ENCODE data around the gene RAD51B.

Gene RAD51B

DNA sequence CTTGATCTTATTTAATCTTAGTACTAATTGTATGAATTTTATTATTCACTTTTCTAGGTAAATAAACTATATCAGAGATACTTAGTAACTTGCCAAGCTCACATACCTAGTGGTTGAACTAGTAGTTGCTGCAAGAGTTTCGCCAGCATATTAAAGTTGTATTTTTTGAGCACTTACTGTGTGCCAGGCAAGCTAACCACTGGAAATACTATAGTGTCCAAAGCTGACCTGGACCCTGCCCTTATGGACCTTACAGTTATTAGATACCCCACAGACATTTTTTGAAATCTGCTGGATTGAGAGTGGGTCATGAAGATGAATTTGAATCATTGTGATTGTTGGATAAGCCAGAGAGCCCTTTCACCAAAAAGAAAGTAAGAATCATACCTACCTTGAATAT is 125.0 kb downstream of the RAD51B start:
- peaks cover under 1% of the 10 kb centered on the region for H3K4me1 ChIP-seq (ENCODE audit: control insufficient read depth, low read depth, low read length)
- no peak overlapping the region for H3K4me2 ChIP-seq (ENCODE audit: low read length)
- H3K18ac ChIP-seq (ENCODE audit: low read length): no peak overlapping the region
- H2BK15ac ChIP-seq (replicated peaks; ENCODE audit: low read depth): peak overlapping the region; percentile 74
- WGBS (ENCODE audit: extremely low coverage, insufficient coverage, low lambda C conversion rate): no CpG with 5 or more reads among the region's 1 CpG
- H4K5ac ChIP-seq (ENCODE audit: low read length): no peak overlapping the region
- no peak for DNase-seq
- no peak overlapping the region for H3K23ac ChIP-seq (ENCODE audit: low read length)
- no peak overlapping the region for H3K56ac ChIP-seq (ENCODE audit: low read length)
- H3K4ac ChIP-seq (ENCODE audit: low read depth, low read length): no peak overlapping the region
- no peak overlapping the region for H3K4me3 ChIP-seq (ENCODE audit: low read length)
- no peak overlapping the region for H2AK5ac ChIP-seq (ENCODE audit: low read length)
- H3K27ac ChIP-seq (ENCODE audit: low read depth, low read length): no peak overlapping the region
- H3K79me2 ChIP-seq (ENCODE audit: control insufficient read depth, insufficient read depth, low read length): no peaks in the 10 kb centered on the region
- no peak overlapping the region for H4K8ac ChIP-seq (ENCODE audit: low read depth, low read length)
- H3K9ac ChIP-seq (ENCODE audit: low read length): no peak overlapping the region
- no peaks in the 10 kb centered on the region for H3K36me3 ChIP-seq (ENCODE audit: control insufficient read depth, insufficient read depth, low read length)
- no peak overlapping the region for H2BK120ac ChIP-seq (ENCODE audit: low read depth, low read length)
- H3K27me3 ChIP-seq (ENCODE audit: insufficient read depth, low read length, poor library complexity): no peaks in the 10 kb centered on the region
- no peaks in the 10 kb centered on the region for H3K79me1 ChIP-seq (ENCODE audit: low read length)
- H2BK5ac ChIP-seq (ENCODE audit: low read length): no peak overlapping the region

GRCh38 chr14:67949771-67950170 is 130.2 kb downstream of the RAD51B start:
- H3K79me2 ChIP-seq (ENCODE audit: control insufficient read depth, insufficient read depth, low read length): no peaks in the 10 kb centered on the region
- H3K56ac ChIP-seq (ENCODE audit: low read length): no peak overlapping the region
- H2BK120ac ChIP-seq (ENCODE audit: low read depth, low read length): no peak overlapping the region
- H4K8ac ChIP-seq (ENCODE audit: low read depth, low read length): no peak overlapping the region
- no peak overlapping the region for H3K4me3 ChIP-seq (ENCODE audit: low read length)
- H2BK15ac ChIP-seq (replicated peaks; ENCODE audit: low read depth): no peak overlapping the region
- no peak overlapping the region for H4K5ac ChIP-seq (ENCODE audit: low read length)
- H3K18ac ChIP-seq (ENCODE audit: low read length): no peak overlapping the region
- no peak for DNase-seq
- H3K23ac ChIP-seq (ENCODE audit: low read length): no peak overlapping the region
- H3K27me3 ChIP-seq (ENCODE audit: insufficient read depth, low read length, poor library complexity): no peaks in the 10 kb centered on the region
- no peak overlapping the region for H3K4me2 ChIP-seq (ENCODE audit: low read length)
- no peak overlapping the region for H3K9ac ChIP-seq (ENCODE audit: low read length)
- no CpG with 5 or more reads among the region's 4 CpGs for WGBS (ENCODE audit: extremely low coverage, insufficient coverage, low lambda C conversion rate)
- no peak overlapping the region for H2AK5ac ChIP-seq (ENCODE audit: low read length)
- H2BK5ac ChIP-seq (ENCODE audit: low read length): no peak overlapping the region
- H3K36me3 ChIP-seq (ENCODE audit: control insufficient read depth, insufficient read depth, low read length): no peaks in the 10 kb centered on the region
- H3K4me1 ChIP-seq (ENCODE audit: control insufficient read depth, low read depth, low read length): no peaks in the 10 kb centered on the region
- H3K27ac ChIP-seq (ENCODE audit: low read depth, low read length): no peak overlapping the region
- no peak overlapping the region for H3K4ac ChIP-seq (ENCODE audit: low read depth, low read length)
- no peaks in the 10 kb centered on the region for H3K79me1 ChIP-seq (ENCODE audit: low read length)

DNA sequence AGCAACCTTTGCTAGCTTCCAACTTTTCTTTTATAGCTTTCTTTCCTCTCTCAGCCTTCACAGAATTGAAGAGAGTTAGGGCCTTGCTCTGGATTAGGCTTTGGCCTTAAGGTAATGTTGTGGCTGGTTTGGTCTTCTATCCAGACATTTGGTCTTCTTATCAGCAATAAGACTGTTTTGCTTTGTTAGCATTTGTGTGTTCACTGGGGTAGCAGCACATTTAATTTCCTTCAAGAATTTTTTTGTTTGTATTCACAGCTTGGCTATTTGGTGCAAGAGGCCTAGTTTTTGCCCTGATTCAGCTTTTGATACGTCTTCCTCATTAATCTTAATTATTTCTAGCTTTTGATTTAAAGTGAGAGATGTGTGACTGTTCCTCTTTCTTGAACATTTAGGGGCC is 130.8 kb downstream of the RAD51B start:
- H3K4me3 ChIP-seq (ENCODE audit: low read length): no peak overlapping the region
- no peak overlapping the region for H2BK120ac ChIP-seq (ENCODE audit: low read depth, low read length)
- no peak overlapping the region for H4K5ac ChIP-seq (ENCODE audit: low read length)
- no peak overlapping the region for H2AK5ac ChIP-seq (ENCODE audit: low read length)
- no peak overlapping the region for H3K27ac ChIP-seq (ENCODE audit: low read depth, low read length)
- H3K27me3 ChIP-seq (ENCODE audit: insufficient read depth, low read length, poor library complexity): no peaks in the 10 kb centered on the region
- H4K8ac ChIP-seq (ENCODE audit: low read depth, low read length): no peak overlapping the region
- no peak overlapping the region for H3K4me2 ChIP-seq (ENCODE audit: low read length)
- no peak overlapping the region for H3K4ac ChIP-seq (ENCODE audit: low read depth, low read length)
- no peak overlapping the region for H2BK5ac ChIP-seq (ENCODE audit: low read length)
- no peaks in the 10 kb centered on the region for H3K79me2 ChIP-seq (ENCODE audit: control insufficient read depth, insufficient read depth, low read length)
- no peak overlapping the region for H3K23ac ChIP-seq (ENCODE audit: low read length)
- H3K36me3 ChIP-seq (ENCODE audit: control insufficient read depth, insufficient read depth, low read length): no peaks in the 10 kb centered on the region
- H3K56ac ChIP-seq (ENCODE audit: low read length): no peak overlapping the region
- no peak overlapping the region for H3K9ac ChIP-seq (ENCODE audit: low read length)
- no peaks in the 10 kb centered on the region for H3K79me1 ChIP-seq (ENCODE audit: low read length)
- H3K18ac ChIP-seq (ENCODE audit: low read length): no peak overlapping the region
- H2BK15ac ChIP-seq (replicated peaks; ENCODE audit: low read depth): no peak overlapping the region
- WGBS (ENCODE audit: extremely low coverage, insufficient coverage, low lambda C conversion rate): no CpG with 5 or more reads among the region's 1 CpG
- H3K4me1 ChIP-seq (ENCODE audit: control insufficient read depth, low read depth, low read length): no peaks in the 10 kb centered on the region
- DNase-seq: no peak

GRCh38 chr14:67951529-67952135 is 132.1 kb downstream of the RAD51B start:
- H2AK5ac ChIP-seq (ENCODE audit: low read length): no peak overlapping the region
- H2BK15ac ChIP-seq (replicated peaks; ENCODE audit: low read depth): no peak overlapping the region
- H3K36me3 ChIP-seq (ENCODE audit: control insufficient read depth, insufficient read depth, low read length): no peaks in the 10 kb centered on the region
- no peak overlapping the region for H3K4ac ChIP-seq (ENCODE audit: low read depth, low read length)
- H3K23ac ChIP-seq (ENCODE audit: low read length): no peak overlapping the region
- H3K27me3 ChIP-seq (ENCODE audit: insufficient read depth, low read length, poor library complexity): no peaks in the 10 kb centered on the region
- no peak overlapping the region for H3K4me3 ChIP-seq (ENCODE audit: low read length)
- H3K79me2 ChIP-seq (ENCODE audit: control insufficient read depth, insufficient read depth, low read length): no peaks in the 10 kb centered on the region
- no peak overlapping the region for H4K8ac ChIP-seq (ENCODE audit: low read depth, low read length)
- H3K27ac ChIP-seq (ENCODE audit: low read depth, low read length): no peak overlapping the region
- H4K5ac ChIP-seq (ENCODE audit: low read length): no peak overlapping the region
- no peak overlapping the region for H3K9ac ChIP-seq (ENCODE audit: low read length)
- no peak overlapping the region for H2BK120ac ChIP-seq (ENCODE audit: low read depth, low read length)
- WGBS (ENCODE audit: extremely low coverage, insufficient coverage, low lambda C conversion rate): no CpG with 5 or more reads among the region's 2 CpGs
- no peaks in the 10 kb centered on the region for H3K79me1 ChIP-seq (ENCODE audit: low read length)
- no peak overlapping the region for H3K56ac ChIP-seq (ENCODE audit: low read length)
- no peak overlapping the region for H3K18ac ChIP-seq (ENCODE audit: low read length)
- no peak for DNase-seq
- no peak overlapping the region for H3K4me2 ChIP-seq (ENCODE audit: low read length)
- H3K4me1 ChIP-seq (ENCODE audit: control insufficient read depth, low read depth, low read length): no peaks in the 10 kb centered on the region
- no peak overlapping the region for H2BK5ac ChIP-seq (ENCODE audit: low read length)

DNA sequence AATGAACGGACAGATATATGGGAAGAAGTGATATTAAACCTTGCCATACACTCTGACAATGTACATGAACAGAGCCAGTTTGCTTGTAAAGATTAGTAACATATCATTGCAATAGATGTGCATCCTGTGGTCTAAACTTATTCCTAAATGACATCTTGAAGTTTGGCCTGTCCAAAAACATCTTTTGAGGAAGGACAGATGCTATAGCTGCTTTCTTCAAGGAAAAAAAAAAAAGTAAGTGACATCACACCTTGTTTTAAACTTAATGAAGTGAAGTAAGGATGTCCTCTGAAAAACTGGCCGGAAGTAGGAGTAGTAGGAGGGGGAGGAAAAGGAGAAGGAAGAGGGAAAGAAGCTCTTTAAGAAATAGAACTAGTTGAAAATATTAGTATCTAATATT is 132.8 kb downstream of the RAD51B start:
- Histone ChIP-seq H2BK15ac (replicated peaks; ENCODE audit: low read depth) (no peak overlapping the region), H3K27ac (ENCODE audit: low read depth, low read length) (no peak overlapping the region), H3K9ac (ENCODE audit: low read length) (no peak overlapping the region), H3K79me1 (ENCODE audit: low read length) (no peaks in the 10 kb centered on the region), H2BK120ac (ENCODE audit: low read depth, low read length) (no peak overlapping the region), H3K56ac (ENCODE audit: low read length) (no peak overlapping the region), H3K79me2 (ENCODE audit: control insufficient read depth, insufficient read depth, low read length) (no peaks in the 10 kb centered on the region), H3K36me3 (ENCODE audit: control insufficient read depth, insufficient read depth, low read length) (no peaks in the 10 kb centered on the region), H4K8ac (ENCODE audit: low read depth, low read length) (no peak overlapping the region), H3K23ac (ENCODE audit: low read length) (no peak overlapping the region), H3K4me3 (ENCODE audit: low read length) (no peak overlapping the region), H3K4me2 (ENCODE audit: low read length) (no peak overlapping the region), H2AK5ac (ENCODE audit: low read length) (no peak overlapping the region), H3K27me3 (ENCODE audit: insufficient read depth, low read length, poor library complexity) (no peaks in the 10 kb centered on the region), H3K4ac (ENCODE audit: low read depth, low read length) (no peak overlapping the region), H2BK5ac (ENCODE audit: low read length) (no peak overlapping the region), H3K18ac (ENCODE audit: low read length) (no peak overlapping the region), H4K5ac (ENCODE audit: low read length) (no peak overlapping the region), H3K4me1 (ENCODE audit: control insufficient read depth, low read depth, low read length) (no peaks in the 10 kb centered on the region)
- no CpG with 5 or more reads among the region's 2 CpGs for WGBS (ENCODE audit: extremely low coverage, insufficient coverage, low lambda C conversion rate)
- DNase-seq: no peak

DNA sequence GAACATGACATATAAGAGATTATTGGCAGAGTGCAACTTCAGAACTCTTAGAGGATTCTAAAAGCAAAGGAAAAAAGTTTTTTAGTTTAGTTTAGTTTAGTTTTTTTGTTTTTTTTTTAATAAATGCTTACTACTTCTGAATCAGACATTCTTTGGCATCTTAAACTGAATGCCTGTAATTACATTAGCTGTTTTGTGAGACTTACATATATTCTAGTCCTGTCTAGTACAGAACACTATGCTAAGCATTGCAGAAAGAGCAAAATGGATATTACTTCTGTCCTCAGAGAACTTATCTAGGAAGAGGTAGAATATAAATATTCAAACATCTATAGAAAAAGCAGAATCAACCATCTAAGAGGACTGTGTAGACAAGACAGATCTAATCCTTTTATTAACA is 133.2 kb downstream of the RAD51B start:
- no peak overlapping the region for H2BK120ac ChIP-seq (ENCODE audit: low read depth, low read length)
- H3K9ac ChIP-seq (ENCODE audit: low read length): no peak overlapping the region
- H3K18ac ChIP-seq (ENCODE audit: low read length): no peak overlapping the region
- H4K5ac ChIP-seq (ENCODE audit: low read length): no peak overlapping the region
- H3K23ac ChIP-seq (ENCODE audit: low read length): no peak overlapping the region
- no peak overlapping the region for H3K56ac ChIP-seq (ENCODE audit: low read length)
- no peaks in the 10 kb centered on the region for H3K4me1 ChIP-seq (ENCODE audit: control insufficient read depth, low read depth, low read length)
- no peak overlapping the region for H3K27ac ChIP-seq (ENCODE audit: low read depth, low read length)
- H3K79me2 ChIP-seq (ENCODE audit: control insufficient read depth, insufficient read depth, low read length): no peaks in the 10 kb centered on the region
- H3K36me3 ChIP-seq (ENCODE audit: control insufficient read depth, insufficient read depth, low read length): no peaks in the 10 kb centered on the region
- no peaks in the 10 kb centered on the region for H3K79me1 ChIP-seq (ENCODE audit: low read length)
- H2BK5ac ChIP-seq (ENCODE audit: low read length): no peak overlapping the region
- DNase-seq: no peak
- no peak overlapping the region for H2BK15ac ChIP-seq (replicated peaks; ENCODE audit: low read depth)
- H3K4ac ChIP-seq (ENCODE audit: low read depth, low read length): no peak overlapping the region
- H4K8ac ChIP-seq (ENCODE audit: low read depth, low read length): no peak overlapping the region
- no peaks in the 10 kb centered on the region for H3K27me3 ChIP-seq (ENCODE audit: insufficient read depth, low read length, poor library complexity)
- H3K4me2 ChIP-seq (ENCODE audit: low read length): no peak overlapping the region
- no peak overlapping the region for H2AK5ac ChIP-seq (ENCODE audit: low read length)
- no peak overlapping the region for H3K4me3 ChIP-seq (ENCODE audit: low read length)
